HG02943 (cell line): Measurements from ENCODE around the gene BATF3.
"Not testable (repeated sequence)": the region's sequence is repeated elsewhere in the genome, so short reads cannot be mapped to it uniquely, and the experiment has no call there.

ENCODE experiments used
- ATAC-seq: cut with Tn5 transposase; IDR thresholded peaks from one replicate; pipeline ENCODE4 v1.9.1; 2021; ENCODE audit warnings: mild to moderate bottlenecking, low read depth, moderate library complexity; ENCODE audit not compliant: unreplicated experiment

The BATF3 gene, protein sequence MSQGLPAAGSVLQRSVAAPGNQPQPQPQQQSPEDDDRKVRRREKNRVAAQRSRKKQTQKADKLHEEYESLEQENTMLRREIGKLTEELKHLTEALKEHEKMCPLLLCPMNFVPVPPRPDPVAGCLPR

DNA sequence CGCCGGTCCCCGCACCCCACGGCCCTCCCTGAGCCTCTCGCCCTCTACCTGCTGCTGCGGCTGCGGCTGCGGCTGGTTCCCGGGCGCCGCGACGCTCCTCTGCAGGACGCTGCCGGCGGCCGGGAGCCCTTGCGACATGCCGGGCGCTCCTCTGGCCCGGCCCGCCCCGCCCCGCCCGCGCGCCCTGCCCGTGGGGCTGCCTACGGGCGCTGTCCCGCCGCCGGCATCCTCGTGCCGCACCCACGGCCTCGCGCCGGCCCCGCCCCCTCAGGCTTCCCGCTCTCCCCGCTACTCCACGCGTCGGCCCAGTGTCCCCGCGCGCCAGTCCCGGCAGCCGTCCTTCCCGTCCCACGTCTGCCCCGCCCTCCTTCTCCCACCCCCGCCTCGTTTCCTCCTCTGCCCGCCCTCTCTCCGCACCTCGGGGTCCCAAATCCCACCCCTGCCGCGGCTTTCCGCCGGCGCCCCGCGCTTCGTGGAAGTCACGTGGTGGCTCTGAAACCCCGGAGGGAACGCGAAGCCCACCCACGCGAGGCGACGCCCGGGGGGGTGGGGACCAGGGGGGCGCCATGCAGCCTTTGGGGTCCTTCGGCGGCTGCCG, at the start of gene BATF3:
BATF3 (minus strand) TSS at position 216 of the 598 bp plus-strand sequence; CDS start at position 138, 78 bp downstream.
- no peak for ATAC-seq

DNA sequence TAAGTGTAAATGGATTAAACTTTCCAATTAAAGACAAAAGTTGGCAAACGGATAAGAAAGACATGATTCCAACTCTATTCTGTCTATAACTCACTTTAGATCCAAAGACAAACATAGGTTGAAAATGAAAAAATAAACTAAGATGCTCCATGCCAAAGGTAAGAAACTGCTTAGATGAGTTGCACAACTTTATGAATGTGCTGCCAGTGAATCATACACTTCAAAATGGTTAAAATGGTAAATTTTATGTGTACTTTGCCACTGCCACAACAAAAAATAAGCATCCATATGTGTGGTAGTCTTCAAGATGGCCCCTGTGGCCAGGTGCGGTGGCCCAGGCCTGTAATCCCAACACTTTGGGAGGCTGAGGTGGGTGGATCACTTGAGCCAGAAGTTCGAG, 46.9 kb upstream of the BATF3 start:
- no peak for ATAC-seq

DNA sequence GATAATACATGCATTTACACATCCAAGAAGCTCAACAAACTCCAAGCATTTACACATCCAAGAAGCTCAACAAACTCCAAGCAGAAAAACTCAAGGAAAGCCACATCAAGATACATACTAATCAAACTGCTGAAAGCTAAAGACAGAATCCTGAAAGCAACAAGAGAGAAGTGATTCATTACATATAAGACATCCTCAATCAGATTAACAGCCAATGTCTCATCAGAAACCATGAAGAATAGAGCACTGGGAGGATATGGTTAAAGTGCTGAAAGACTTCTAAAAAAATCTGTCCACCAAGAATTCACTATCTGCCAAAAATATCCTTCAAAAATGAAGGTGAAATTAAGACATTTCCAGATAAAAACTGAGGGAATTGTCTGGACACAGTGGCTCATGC, 45.7 kb upstream of the BATF3 start:
- ATAC-seq, result no peak

DNA sequence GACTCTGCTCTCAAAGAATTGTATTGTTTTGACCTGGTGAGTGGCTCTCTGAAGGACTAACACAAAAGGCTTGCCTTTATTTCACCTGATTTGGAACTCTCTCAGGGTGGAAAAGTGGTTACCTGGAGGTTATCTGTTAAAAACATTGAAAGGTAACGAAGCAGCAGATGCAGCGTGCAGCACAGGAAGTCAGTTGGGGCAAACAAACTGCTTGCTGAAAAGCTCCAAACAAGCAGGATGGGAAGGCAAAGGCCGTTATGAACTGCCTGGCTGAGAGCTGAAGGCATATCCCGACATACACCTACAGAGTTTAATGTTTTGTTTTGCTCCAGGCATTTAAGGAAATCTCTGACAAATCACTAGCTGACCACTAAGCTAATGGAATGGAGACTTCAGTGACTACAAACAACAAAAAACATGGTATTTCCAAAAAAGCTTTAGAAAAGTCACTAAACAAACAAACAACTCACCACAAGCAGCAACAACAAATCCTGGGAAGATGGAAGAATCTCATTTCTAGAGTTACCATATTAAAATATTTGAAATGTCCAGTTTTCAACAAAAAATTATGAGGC, 44.3 kb upstream of the BATF3 start:
- no peak for ATAC-seq

DNA sequence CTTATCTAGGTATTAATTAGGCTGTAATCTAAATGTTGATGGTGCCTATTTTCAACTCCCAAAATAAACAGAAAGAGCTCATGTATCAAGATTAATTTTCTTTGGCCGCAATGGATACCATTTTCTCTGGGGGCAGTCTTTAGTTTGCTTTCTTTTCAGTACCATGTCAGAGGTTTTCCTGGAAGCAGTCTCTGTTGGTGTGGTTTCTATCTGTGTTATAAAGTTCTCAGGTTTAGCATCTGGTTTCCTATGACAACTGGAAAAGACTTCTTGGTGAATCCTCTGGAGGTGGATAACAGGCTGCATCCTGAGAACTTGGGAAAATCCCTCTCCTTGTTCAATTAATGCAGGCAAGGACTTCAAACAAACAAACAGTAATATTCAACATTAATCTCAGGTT, 38.7 kb upstream of the BATF3 start:
- ATAC-seq, result no peak

DNA sequence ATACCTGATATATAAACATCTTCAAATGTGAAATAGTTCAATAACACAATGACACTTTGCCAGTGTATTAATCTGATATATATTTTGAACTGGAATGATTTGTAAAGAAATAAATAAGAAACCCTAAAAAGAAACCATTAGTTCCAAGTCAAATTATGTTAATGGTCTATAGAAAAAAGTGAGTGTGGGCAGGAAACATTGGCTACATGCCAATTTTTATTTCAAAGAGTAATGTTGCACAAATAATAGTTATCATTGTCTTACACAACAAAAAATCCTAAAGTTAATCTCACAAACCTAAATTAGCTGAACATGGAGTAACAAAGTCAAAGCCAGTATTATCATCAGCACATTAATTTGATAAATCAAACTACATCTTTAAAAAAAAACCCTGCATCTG, 37.9 kb upstream of the BATF3 start:
- no peak for ATAC-seq

DNA sequence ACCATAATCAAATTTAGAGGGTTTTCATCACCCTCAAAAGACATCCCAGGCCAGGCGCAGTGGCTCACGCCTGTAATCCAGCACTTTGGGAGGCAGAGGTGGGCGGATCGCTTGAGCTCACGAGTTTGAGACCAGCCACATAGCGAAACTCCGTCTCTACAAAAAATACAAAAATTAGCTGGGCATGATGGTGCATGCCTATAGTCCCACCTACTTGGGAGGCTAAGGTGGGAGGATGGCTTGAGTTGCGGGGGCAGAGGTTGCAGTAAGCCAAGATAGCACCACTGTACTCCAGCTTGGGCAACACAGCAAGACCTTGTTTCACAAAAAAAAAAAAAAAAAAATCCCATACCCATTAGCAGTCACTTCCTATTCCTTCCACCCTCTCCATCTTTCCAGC, 33.5 kb upstream of the BATF3 start:
- no peak for ATAC-seq

DNA sequence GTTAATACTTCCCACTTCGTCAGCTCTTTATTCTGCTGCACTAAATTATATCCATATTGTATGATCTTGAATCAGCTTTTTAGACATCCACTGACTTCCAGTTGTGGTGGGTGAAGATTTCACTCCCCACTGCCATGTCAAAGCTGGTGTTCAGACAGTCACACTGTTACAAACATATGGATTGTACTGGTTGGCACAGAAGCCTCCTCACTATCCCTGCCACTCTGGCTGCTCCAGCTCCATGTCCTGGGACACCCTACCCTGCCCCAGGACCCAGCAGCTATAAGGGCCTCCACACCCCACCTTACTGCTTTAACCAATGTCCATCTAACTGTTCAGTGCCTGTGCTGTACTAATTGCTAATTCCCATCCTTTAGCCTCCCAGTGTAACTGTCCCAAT, 32.0 kb upstream of the BATF3 start:
- no peak for ATAC-seq

DNA sequence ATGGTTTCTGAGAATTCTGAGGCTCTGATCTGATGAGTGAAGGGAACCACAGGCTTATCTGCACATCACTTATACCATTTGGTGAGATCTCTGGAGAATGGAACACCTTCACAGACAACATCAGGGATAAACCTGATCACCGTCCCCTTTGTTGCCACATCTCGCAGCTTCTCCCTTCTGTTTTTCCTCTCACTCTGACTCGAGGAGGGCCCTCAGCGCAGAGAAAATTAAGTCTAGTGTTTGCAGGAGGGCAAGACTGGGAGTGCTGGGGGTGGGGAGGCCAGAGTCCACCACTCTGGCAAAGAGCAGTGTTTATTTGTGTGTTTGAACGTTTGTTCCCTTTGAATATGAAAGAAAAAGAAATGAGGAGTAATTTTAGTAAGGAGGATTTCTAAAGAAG, 29.0 kb upstream of the BATF3 start:
- ATAC-seq, result no peak

DNA sequence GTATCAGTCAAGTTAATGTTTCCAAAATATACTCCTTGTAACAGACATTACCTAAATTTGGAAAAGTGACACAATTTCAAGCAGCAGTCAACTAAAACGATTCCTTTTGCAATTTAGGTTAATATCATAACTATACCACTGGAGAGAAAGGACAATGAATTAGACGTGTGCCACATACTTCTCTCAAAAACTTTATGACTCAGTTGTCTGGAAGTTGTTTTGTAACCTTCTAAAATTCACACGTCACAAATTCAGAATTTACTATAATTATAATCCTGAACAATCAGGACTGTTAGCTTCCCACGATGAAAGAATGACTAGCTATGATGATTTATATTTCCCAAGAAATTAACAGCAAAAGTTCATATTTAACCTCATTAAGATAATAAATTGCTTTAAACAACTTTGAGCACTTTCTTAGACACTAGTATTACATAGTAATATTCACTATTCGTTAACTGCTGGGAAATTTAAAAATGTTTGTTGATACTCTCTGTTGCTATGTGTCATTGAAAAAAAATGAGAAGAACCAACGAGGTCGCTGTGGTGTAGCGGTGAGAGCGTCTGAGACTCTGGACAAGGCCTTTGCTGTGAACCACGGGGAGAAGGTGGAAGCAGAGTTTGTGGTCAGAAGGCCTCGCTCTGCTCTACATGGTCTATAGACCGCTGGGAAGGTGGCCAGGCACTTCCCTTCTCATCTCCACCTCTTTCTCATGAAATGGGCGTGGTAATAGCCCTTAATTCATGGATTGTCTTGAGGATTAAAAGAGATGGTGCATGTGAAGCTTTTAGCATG, 27.9 kb upstream of the BATF3 start:
- ATAC-seq, result no peak

DNA sequence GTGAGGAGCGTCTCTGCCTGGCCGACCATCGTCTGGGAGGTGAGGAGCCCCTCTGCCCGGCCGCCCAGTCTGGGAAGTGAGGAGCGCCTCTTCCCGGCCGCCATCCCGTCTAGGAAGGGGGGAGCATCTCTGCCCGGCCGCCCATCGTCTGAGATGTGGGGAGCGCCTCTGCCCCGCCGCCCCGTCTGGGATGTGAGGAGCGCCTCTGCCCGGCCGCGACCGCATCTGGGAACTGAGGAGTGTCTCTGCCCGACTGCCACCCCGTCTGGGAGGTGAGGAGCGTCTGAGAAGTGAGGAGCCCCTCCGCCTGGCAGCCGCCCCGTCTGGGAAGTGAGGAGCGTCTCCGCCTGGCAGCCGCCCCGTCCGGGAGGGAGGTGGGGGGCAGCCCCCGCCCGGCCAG, 25.0 kb upstream of the BATF3 start:
- not testable (repeated sequence) for ATAC-seq

DNA sequence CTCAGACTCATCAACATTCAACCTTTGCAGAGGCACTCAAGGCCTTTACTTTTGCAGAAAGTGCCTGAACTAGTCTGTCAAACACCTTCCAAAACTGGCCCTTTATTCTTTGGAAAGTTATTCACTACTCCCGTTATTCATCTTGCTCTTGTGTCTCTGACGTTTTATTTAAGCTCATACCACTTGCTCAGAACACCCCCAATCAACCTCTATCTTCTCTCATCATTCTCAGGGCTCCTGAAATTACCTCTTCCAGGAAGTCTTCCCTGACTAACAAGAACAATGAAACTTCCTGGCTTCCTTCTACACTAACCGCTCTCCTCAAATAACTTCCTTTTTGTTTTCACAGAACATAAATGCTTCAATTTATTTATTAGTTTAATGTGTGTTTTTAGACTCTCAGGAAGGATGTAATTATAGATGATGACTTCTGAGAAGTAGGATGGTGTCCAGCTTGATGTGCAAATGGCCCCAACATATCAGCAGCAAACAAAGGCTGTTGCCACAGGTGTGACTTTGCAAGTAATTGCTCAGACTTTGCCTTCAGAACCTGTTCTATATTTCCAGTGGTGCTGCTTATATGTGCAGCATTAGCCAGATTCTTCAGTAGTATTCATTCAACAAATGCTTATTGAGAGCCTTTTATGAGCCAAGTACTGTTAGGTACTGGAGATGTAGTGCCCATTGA, 22.8 kb upstream of the BATF3 start:
- no peak for ATAC-seq

DNA sequence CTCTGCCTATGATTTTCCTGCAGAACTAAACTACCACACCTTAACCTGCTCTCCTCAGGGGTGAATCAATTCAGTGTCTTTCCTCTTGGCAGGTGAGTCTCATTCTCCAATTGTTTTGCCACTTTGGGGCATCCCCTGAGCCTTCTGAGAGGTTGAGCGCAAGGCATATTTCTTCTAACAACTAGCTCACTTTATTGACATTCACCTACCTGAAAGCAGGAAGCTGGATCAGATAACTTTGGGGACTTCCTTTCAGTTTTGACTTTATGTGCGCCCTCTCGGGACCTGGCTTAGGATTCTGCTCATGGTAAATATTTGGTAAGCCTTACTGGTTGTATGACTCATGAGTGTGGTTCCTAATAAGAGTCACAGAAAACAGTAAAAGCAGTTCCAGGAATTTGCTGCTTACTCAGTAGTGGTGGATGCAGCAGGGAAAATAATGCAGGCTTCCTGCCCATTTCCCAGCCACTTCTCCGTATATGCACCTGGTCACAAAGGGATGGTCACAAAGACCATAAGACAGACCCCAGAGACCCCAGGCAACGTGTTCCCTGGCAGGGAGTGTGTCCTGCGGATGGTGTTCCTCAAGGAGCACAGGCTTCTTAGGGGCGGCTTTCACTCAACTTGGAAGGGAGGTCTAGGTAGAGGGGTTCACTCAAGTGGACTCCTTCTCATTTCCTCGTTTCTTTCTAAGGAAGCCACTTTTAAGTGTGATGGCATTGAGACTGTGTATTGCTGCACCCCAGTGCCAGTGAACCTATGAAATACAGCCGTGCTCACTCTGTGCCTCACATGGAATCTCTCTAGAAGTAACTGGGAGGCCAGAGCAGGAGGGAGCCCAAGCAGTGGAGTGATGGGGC, 22.0 kb upstream of the BATF3 start:
- ATAC-seq, result no peak

DNA sequence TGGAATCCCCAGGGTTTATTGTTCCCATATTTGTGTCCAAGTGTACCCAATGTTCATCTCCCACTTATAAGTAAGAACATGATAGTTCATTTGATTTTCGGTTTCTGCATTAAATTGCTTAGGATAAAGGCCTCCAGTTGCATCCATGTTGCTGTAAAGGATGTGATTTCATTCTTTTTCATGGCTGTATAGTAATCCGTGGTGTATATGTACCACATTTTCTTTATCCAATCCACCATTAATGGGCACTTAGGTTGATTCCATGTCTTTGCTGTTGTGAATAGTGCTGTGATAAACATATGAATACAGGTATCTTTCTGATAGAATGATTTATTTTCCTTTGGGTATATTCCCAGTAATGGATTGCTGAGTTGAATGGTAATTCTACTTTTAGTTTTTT, 20.0 kb upstream of the BATF3 start:
- ATAC-seq, result no peak

DNA sequence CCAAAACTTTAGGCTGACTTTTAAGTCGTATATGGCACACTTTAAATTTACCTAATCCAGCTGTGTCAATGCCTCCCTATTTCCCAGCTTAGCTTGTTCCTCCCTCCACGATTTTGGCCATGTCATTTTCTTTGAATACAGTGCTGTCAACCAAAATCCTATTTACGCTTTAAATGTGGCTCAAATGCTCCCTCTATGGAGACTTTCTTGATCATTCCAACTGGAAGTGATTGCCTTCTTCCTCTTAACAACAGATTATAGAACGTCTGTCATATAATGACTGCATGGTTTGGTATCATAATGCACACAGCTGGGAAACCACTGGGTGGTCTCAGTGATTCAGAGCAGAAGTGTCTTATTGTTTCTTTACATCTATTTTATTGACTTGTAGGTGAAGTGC, 18.9 kb upstream of the BATF3 start:
- ATAC-seq, result no peak

DNA sequence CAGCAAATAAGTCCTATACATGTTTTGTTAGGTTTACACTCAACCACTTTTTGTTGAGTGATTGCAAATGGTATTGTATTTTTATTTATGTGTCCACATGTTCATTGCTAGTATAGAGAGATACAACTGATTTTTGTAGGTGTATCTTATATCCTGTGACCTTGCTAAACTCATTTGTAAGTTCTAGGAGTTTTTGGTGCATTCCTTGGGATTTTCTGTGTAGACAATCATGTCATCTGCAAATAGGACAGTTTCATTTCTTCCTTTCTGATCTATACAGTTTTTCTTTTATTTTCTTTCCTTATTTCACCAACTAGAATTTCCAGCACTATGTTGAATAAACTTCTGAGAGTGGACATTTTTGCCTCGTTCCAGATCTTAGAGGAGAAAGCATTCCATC, 16.5 kb upstream of the BATF3 start:
- ATAC-seq, result no peak

DNA sequence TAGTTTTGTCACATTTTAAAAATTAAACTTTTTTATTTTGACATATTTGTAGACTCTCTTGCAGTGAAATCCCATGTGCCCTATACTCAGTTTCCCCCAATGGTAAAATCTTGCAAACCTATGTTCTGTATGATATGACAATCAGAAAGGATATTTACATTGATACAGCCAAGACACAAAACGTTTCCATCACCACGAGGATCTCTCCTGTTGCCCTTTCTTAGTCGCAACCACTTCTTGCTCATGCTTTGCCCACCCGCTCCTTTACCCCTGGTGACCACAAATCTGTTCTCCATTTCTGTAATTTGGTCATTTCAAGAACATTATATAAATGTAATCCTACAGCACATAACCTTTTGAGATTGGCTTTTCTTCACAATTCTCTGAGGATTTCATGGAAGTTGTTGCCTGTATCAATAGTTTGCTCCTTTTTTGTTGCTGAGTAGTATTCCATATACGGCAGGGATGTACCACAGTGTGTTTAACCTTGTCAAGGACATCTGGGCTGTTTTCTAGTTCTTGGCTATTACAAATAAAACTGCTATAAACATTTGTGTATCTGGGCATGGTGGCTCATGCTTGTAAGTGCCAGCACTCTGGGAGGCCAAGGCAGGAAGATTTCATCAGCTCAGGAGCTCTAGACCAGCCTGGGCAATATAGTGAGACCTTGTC, 14.0 kb upstream of the BATF3 start:
- no peak for ATAC-seq

DNA sequence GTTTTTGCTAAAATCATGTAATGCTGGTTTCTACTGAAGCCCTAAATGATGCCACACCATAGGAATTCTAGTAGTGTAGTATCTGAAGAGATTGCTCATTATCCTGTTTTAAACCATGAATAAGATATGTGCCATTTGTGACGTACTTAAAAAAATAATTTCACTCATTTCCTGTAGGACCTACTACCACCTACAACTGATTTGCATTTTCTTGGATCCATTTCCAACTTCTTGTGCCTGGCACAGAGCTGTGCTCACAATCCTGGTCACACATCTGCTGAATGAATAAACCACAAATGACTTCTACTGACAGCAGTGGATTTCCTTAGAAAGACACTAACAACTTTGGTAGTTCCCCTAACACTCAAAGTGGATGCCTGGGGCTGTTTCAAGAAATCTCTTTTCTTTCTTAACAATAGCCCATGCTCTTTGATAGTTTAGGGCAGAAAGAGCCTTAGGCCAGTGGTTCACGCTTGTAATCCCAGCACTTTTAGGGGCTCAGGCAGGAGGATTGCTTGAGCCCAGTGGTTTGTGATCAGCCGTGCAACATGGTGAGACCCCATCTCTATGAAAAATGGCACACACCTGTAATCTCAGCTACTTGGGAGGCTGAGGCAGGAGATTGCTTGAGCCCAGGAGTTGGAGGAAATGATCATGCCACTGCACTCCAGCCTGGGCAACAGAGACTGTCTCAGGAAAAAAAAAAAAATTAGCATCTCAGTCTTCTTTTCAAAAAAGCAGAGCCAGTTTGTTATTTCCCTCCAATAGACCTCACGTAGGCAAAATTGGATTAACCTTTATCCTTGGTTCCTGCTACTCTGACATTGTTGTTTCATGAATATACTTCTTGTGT, 13.0 kb upstream of the BATF3 start:
- no peak for ATAC-seq

DNA sequence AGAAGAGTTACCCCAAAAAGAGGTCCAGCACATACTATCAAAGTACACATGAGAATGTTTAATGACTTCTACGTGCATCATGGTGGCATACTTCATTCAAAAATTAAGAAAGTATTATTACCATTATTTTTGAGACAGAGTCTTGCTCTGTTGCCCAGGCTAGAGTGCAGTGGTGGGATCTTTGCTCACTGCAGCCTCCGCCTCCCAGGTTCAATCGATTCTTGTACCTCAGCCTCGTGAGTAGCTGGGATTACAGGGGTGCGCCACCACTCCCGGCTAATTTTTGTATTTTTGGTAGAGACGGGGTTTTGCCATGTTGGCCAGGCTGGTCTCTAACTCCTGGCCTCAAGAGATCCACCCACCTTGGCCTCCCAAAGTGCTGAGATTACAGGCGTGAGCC, 12.3 kb upstream of the BATF3 start:
- not testable (repeated sequence) for ATAC-seq
